NCI-H1105 treated with DMSO at 0.1 percent for 48 hours (cell line): ENCODE data around the gene RPUSD1.
"Not testable (repeated sequence)": the region's sequence is repeated elsewhere in the genome, so short reads cannot be mapped to it uniquely, and the experiment has no call there.

Experiments
- DNase-seq: peaks from one replicate; lab custom pipeline; 2025; lab: John Stamatoyannopoulos, UW

RPUSD1 gene

DNA sequence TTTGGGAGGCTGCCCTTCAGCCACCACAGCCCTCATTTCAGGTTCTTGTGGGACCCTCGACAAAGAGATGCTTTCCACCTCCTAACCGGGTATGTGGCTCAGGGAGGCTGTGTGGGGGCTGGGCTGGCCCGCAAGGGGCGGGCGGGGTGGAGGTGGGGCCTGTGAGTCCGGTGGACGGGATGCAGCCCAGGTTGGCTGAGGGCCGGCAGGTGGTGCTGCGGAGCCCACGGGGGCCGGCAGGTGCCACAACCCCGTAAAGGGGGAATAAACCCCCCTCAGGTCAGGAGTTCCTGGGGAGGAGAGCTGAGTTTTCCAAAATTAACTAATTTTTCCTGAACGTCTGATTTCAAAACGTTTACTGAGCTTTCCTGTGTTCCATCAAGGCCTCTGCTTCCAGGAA lies 42.4 kb downstream of the RPUSD1 start:
- DNase-seq, result no peak

DNA sequence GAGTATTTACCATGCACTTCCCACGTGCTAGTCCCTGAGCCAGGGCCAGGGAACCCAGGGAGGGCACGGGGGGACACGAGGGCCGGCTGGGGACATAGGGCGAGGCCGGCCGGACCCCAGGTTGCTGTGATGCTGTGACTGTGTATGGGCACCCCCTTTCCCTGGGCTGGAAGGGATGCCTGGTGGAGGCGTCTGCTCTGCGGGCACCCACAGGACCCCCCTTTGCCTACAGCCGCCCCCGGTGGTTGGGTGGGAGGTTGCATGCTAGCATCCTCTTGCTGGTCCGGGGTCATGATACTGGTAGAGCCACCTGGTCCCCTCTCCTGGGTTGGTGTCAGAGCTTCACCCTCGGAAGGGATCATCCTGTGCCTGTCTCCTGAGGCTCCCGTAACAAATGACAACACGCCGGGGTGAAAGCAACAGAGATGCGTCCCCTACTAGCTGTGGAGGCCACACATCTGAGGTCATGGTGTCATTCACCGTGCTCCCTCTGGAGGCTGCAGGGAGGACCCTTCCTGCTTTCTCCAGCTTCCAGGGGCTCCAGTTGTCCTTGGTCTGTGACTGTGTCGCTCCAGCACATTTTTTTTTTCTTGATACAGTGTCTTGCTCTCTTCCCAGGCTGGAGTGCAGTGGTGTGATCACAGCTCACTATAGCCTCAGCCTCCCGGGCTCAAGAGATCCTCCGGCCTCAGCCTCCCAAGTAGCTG lies 44.2 kb downstream of the RPUSD1 start:
- DNase-seq, result no peak

GRCh38 chr16:742894-743293 lies 45.3 kb downstream of the RPUSD1 start:
- not testable (repeated sequence) for DNase-seq

GRCh38 chr16:741986-742629 lies 46.1 kb downstream of the RPUSD1 start:
- DNase-seq, result no peak

GRCh38 chr16:740764-741505 lies 47.2 kb downstream of the RPUSD1 start, which contains the start of gene CIAO3:
CIAO3 (minus strand) TSS chr16:740997; CDS start chr16:740985, 12 bp downstream.
- peak; percentile 60 for DNase-seq

DNA sequence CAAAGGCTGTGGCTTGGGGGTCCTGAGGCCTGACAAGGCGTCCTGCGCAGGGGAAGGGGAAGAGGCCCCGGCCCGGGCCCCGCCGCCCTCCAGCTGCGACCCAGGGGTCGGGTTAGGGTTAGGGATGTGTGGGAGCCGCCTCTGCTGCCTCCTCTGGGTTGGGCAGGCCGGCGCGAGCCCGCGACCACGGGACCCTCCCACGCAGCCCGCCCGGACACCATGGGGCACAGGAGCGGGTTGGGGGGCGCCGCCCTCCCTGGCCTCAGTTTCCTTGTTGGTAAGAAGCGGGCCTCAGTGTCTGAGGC lies 47.8 kb downstream of the RPUSD1 start:
- DNase-seq, result no peak

DNA sequence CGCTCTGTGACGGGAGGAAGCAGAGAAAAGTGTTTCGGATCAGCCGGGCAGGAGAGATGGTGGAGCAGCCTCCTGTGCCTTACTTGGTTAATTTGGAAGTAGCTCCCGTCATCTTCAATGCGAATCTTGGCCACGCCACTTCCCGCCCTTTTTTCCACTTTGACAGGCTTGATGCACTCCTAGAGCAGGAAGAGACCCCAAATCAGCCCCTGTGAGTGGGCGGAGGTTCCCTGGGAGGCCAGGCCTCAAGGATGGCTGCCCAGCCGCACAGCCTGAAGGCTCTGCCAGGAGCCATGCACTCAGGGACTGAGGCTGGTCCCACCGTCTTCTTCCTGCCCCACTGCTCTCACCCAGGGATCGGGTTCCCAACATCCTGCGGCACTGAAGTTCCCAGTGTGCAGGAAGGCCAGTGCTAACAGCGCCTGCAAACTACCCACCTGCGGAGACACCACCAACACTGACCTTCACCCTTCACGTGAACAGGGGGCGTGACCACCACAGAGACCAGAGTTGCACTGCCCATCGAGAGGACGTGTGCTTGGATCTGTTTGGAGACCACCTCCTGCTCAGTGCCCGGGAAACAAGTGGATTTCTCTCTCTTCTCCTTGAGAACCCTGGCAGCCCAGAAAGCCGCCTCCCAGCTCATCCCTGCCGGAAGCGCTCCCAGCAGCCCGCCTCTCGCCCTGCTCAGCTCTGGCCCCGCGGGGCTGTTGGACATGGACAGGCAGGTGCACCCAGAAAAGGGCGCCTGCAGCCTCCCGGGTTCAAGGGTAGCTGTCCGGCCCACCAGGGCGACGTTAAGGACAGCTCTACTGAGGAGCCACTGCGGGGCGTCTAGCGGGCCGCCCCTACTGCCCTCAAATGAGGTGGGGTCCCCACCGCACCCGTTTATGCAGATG lies 48.4 kb downstream of the RPUSD1 start:
- DNase-seq, result no peak

- no peak for DNase-seq
These were observed 51.2 kb downstream of the RPUSD1 start for GRCh38 chr16:736936-737481.

DNA sequence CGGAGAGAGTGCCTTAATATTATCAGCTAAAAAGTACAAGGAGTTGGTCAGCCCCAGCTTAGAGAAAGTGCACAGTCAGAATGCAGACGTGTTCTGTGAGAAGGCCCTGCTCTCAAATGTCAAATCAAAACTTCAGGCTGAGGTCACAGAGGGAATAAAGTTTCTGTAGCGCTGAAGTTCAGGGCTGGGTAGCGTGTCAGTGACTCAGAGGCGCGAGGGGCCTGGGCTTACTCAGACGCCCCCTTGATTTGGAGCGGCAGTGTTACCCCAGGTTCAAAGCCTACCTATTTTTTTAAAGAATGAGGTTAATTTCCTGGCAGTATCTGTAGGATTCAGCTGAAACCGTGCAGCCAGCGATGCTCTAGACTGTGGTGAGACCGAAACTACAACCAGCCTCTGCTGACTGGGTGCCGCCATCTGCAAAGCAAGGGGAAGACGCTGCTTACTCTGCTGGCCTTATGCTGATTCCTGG lies 52.2 kb downstream of the RPUSD1 start:
- no peak for DNase-seq

DNA sequence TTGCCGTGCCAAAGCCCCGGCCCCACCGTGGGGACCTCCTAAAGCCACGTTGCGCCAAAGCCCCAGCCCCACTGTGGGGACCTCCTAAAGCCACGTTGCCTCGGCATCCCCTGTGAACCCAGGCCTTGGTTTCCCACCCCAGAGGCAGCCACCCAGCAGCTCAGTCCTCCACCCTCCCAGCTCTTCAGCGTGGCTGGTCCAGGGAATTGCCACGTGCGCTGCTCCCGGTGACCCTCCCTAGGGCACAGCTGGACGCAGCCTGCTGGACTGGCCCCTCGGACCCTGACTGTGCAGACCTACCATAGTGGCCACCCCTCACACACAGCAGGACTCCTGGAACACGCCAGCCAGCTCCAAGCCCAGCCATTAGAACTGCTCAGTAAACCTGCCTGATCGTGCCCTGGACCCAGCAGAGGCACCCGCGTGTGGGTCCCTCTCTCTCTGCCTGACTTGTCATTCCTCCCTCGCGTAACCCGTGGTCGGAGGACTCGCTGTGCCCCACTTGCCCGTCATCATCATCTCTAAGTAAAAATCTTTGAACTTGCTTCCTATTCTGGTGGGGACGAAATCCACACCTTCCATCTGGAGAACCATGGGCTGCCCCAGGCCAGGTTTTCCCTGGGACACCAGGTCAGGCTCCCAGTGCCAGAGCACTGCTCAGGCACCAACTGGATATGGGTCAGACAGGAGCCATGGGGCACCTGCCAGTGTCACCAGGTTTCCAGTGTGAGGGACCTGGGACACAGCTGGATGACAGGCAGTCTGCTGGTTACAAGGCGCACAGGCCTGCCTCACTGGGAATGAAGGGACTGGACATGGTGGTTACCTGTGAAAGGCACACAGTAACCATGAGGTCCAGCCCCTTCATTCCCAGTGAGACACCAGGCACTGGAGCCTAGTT lies 53.0 kb downstream of the RPUSD1 start:
- no peak for DNase-seq
